Transverse colon (tissue), 4 donors: Measurements from ENCODE around the gene LMOD1. TPM values are rescaled to one million over a fixed set of nuclear protein-coding genes. Genes with fewer than 3 reads are reported as not detected.
A peak's percentile ranks its signal among the peaks of the same experiment; 100 is the strongest.

Source experiments
- DNase-seq: peaks from one replicate; pipeline ENCODE4 v3.0.0-alpha.2; 2019
- H3K27ac ChIP-seq, 4 donors: fragments of 200-600 bp; sonication (generic); 2 replicates each; pipeline ENCODE4 v1.5.1; 2016 to 2018; ENCODE audit warnings: inconsistent platforms in 4 of 4
- H3K27me3 ChIP-seq: fragments of 200-600 bp; sonication (generic); 2 replicates; pipeline ENCODE4 v1.5.1; 2017; ENCODE audit warnings: inconsistent platforms
- H3K36me3 ChIP-seq, 4 donors: fragments of 200-600 bp; sonication (generic); 2 replicates each; pipeline ENCODE4 v1.5.1; 2017 to 2019; ENCODE audit warnings: inconsistent platforms in 4 of 4
- H3K4me1 ChIP-seq, 4 donors: fragments of 200-600 bp; sonication (generic); 2 replicates each; pipeline ENCODE4 v1.5.1; 2017 to 2020; ENCODE audit warnings: inconsistent platforms in 4 of 4
- H3K4me3 ChIP-seq, 4 donors: fragments of 200-600 bp; sonication (generic); 1 replicate in 1 of 4; 2 replicates in 3 of 4; pipeline versions ENCODE4 v1.5.1 to v1.6.1; 2017 to 2019; ENCODE audit warnings: inconsistent platforms in 4 of 4
- H3K9me3 ChIP-seq, 2 donors: fragments of 200-600 bp; sonication (generic); 2 replicates each; pipeline ENCODE4 v1.5.1; 2017 to 2019; ENCODE audit warnings: inconsistent platforms in 2 of 2
- EP300 ChIP-seq: sonication (generic); formaldehyde crosslinking; IDR thresholded peaks from one replicate; pipeline ENCODE4 v1.6.1; 2017; ENCODE audit warnings: antibody characterized with exemption, low read depth
- POLR2A ChIP-seq: fragments of 450-650 bp; IDR thresholded peaks from one replicate; pipeline ENCODE4 v1.6.1; 2016; ENCODE audit warnings: antibody characterized with exemption, mild to moderate bottlenecking, moderate library complexity
- POLR2AphosphoS5 ChIP-seq, 3 donors: sonication (generic); formaldehyde crosslinking; IDR thresholded peaks; one replicate each; pipeline ENCODE4 v1.6.1; 2016; ENCODE audit warnings: antibody characterized with exemption in 3 of 3
- WGBS, 2 donors: methylation state at CpG; one replicate each; pipeline ENCODE4 v1.1.5; 2018; ENCODE audit warnings: low coverage in 1 of 2; 5-methylcytosine and 5-hydroxymethylcytosine counted together
- in situ Hi-C, 4 donors: fragments of 200-750 bp; cut with MboI; loops; one replicate each; pipeline versions ENCODE4 v1.15.0 to v1.15.1; 2017; ENCODE audit warnings: low sequenced_read_pairs in 3 of 4, low pct_ligation_motif_present in 1 of 4, low pct_unique_long_range_greater_than_20kb in 1 of 4
- intact Hi-C: fragments of 100-400 bp; cut with DNase I; formaldehyde crosslinking; loops from one replicate; pipeline ENCODE4 v1.15.1; 2023; ENCODE audit warnings: low total_unique reads
- total RNA-seq, 4 donors: library from RNA; depleted of rRNA; stranded (reverse); fragments of >200 nt; gene quantifications; one replicate each; pipeline ENCODE4 v1.1.0, GENCODE V29; 2016
- TF ChIP-seq, protein P1 (sequence below), 5 experiments: fragments of 200-600 bp in 3 of 5; fragments of 450-650 bp in 2 of 5; sonication (generic) in 3 of 5; IDR thresholded peaks; 1 replicate in 2 of 5; 2 replicates in 3 of 5; pipeline ENCODE4 v1.5.1; 2016 to 2017; ENCODE audit warnings: antibody characterized with exemption in 5 of 5, inconsistent platforms in 3 of 5, mild to moderate bottlenecking in 2 of 5, moderate library complexity in 1 of 5

LMOD1 gene
- total RNA-seq, 4 donors from 2014 or later, result 73.2 to 166 (median 115) TPM

DNA sequence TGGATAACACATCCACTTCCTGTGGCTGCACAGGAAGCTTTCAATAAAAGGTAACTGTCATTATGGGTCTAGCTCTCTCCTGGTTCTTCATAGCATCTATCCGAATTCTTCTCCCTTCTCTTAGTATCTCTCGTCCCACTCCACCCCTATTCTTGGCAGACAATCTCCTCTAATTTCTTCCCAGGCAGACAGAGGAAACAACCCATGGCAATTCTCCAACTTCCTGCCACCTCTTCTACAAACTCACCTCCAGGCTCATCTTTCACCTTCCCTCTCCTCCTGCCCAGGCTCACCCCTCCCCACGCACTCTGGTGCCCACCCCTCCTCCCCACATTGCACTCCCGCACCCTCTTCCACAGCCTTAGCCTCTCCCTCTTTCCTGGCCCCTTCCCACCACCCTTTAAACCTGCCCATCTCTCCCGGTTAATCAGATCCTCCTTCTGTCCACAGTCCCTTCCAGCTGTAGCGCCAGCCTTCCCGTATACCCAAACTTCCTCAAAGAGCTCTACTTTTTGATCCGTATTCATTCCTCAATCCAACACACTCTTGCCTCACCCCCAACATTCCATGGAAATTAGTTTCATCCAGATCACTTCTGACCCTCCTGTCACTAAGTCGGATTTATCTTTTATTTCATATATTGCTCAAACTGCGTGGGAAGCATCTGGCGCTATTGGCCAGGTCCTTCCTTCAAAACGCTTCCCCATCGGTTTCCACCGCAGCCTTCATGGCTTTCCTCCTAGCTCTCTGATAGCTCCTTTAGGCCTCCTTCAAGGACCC lies 31.7 kb downstream of the LMOD1 start:
- intact Hi-C loops, result no loop called here
- no peak for DNase-seq
- in situ Hi-C loops, result no loop called here
- no peaks in the 10 kb centered on the region for H3K9me3 ChIP-seq
- H3K27ac ChIP-seq, result peak overlapping the region; percentile 85 to 93 (median 89)
- no peak overlapping the region for H3K4me3 ChIP-seq
- 65 to 67% methylated on average over 9 to 13 of the region's 14 CpGs for WGBS, 2 donors
- TF ChIP-seq EP300, result no peak
- no peak for TF ChIP-seq POLR2A
- TF ChIP-seq POLR2AphosphoS5 (IDR thresholded peaks at IDR 0.05), result no peak
- TF ChIP-seq, protein P1, sequence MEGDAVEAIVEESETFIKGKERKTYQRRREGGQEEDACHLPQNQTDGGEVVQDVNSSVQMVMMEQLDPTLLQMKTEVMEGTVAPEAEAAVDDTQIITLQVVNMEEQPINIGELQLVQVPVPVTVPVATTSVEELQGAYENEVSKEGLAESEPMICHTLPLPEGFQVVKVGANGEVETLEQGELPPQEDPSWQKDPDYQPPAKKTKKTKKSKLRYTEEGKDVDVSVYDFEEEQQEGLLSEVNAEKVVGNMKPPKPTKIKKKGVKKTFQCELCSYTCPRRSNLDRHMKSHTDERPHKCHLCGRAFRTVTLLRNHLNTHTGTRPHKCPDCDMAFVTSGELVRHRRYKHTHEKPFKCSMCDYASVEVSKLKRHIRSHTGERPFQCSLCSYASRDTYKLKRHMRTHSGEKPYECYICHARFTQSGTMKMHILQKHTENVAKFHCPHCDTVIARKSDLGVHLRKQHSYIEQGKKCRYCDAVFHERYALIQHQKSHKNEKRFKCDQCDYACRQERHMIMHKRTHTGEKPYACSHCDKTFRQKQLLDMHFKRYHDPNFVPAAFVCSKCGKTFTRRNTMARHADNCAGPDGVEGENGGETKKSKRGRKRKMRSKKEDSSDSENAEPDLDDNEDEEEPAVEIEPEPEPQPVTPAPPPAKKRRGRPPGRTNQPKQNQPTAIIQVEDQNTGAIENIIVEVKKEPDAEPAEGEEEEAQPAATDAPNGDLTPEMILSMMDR (IDR thresholded peaks at IDR 0.05), result no peak
- H3K27me3 ChIP-seq, result no peaks in the 10 kb centered on the region
- H3K4me1 ChIP-seq, result peaks cover 25 to 61% (median 35%) of the 10 kb centered on the region in 4 donors
- no peaks in the 10 kb centered on the region for H3K36me3 ChIP-seq

DNA sequence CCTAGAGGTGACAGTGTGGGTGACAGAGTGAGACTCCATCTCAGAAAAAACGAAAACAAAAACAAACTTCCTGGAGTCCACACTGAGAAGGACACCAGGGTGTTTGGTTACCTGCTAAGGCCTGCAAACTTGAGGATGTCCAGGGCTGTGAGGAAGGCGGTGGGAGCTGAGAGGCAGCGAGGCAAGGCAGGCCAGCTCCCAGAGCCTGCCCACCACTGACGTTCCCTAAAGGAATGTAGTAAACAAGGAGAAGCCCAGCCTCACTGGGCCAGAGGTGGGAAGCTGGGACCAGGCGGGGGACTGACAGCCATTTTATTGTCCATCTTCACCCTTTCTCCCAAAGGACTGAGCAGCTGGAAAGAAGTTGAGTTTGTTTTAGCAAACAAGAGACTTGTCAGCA lies 33.5 kb downstream of the LMOD1 start:
- in situ Hi-C loops (no loop called here), intact Hi-C loops (no loop called here)
- WGBS, 2 donors, result 50 to 68% methylated on average over 1 to 5 of the region's 5 CpGs
- DNase-seq, result peak; percentile 38
- H3K4me3 ChIP-seq, result no peak overlapping the region
- no peaks in the 10 kb centered on the region for H3K27me3 ChIP-seq
- H3K4me1 ChIP-seq, result peaks cover 17 to 53% (median 29%) of the 10 kb centered on the region in 4 donors
- no peaks in the 10 kb centered on the region for H3K36me3 ChIP-seq
- no peaks in the 10 kb centered on the region for H3K9me3 ChIP-seq
- TF ChIP-seq EP300 (no peak), POLR2AphosphoS5 (IDR thresholded peaks at IDR 0.05) (peak in 2 of 3 donors; percentile 41 to 60), POLR2A (no peak)
- TF ChIP-seq, protein P1 (IDR thresholded peaks at IDR 0.05), result no peak
- peak overlapping the region; percentile 85 to 93 (median 89) for H3K27ac ChIP-seq

DNA sequence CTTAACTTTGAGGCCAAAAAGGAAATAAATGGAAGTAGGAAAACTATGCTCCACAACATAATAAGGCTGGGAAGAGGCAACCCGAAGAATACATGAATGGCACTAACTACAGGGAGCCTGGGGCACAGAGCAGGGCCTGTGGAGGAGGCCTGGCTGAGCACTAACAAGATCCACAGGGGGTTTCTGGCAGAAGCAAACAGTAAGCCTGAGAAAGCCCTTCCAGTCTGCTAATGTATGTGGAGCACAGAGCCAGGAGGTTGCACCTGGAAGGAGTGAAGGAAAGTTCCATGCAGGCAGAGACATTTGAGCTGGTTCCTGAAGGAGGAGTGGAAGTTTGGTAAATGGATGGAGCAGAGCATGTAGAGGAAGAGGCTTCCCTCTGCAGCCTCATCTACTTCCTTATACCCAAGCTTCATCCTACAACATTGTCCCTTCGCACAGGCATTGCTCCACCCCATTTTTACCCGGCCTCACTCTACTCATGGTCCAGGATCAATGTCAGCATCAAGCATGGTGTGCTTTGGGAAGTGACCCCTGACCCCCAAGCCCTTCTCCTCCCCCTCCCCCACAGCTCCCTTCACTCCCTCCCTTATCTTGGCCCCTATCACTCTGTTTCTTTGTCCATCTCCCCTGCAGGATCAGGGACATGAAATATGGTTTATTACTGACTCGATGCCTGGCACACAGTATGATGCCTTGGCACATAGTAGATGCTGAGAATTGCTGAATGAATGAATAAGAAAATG lies 34.3 kb downstream of the LMOD1 start:
- Histone ChIP-seq H3K27me3 (no peaks in the 10 kb centered on the region), H3K4me1 (peaks cover 15 to 46% (median 23%) of the 10 kb centered on the region in 4 donors), H3K27ac (peak overlapping the region; percentile 85 to 93 (median 89)), H3K4me3 (no peak overlapping the region), H3K9me3 (no peaks in the 10 kb centered on the region), H3K36me3 (no peaks in the 10 kb centered on the region)
- DNase-seq, result no peak
- intact Hi-C loops (no loop called here), in situ Hi-C loops (no loop called here)
- 64 to 69% methylated on average over 4 of the region's 4 CpGs for WGBS, 2 donors
- no peak for TF ChIP-seq EP300
- TF ChIP-seq, protein P1 (IDR thresholded peaks at IDR 0.05), result no peak
- no peak for TF ChIP-seq POLR2A
- no peak for TF ChIP-seq POLR2AphosphoS5 (IDR thresholded peaks at IDR 0.05)

DNA sequence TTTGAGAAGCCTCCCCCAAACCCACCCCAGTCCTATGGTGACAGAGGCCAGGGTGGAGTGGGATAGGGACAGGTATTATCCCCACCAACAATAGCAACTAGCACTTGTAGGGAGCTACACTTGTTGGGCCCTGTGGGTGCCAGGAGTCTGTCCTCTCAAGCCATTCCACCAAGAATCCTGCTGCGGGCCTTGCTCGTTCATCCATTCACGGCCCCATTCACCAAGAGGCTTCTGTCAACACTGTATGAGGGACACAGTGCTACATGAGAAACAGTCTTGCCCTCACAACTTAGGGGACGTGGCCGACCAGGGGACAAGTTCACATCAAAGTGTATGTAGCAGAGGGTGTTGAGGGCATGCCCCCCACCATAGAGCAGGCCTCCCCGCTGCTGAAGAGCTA lies 38.7 kb downstream of the LMOD1 start:
- TF ChIP-seq, protein P1 (IDR thresholded peaks at IDR 0.05), result no peak
- TF ChIP-seq EP300, result no peak
- TF ChIP-seq POLR2A, result no peak
- TF ChIP-seq POLR2AphosphoS5 (IDR thresholded peaks at IDR 0.05), result no peak
- H3K9me3 ChIP-seq, result no peaks in the 10 kb centered on the region
- DNase-seq, result no peak
- intact Hi-C loops (no loop called here), in situ Hi-C loops (no loop called here)
- peak overlapping the region; percentile 83 to 93 (median 89) for H3K27ac ChIP-seq
- WGBS, 2 donors, result 85% methylated on average over 6 of the region's 6 CpGs; no CpG with 5 or more reads in 1 of the 2 donors
- H3K4me3 ChIP-seq, result no peak overlapping the region
- no peaks in the 10 kb centered on the region for H3K27me3 ChIP-seq
- H3K4me1 ChIP-seq, result peaks cover 13 to 52% (median 38%) of the 10 kb centered on the region in 4 donors
- no peaks in the 10 kb centered on the region for H3K36me3 ChIP-seq
